SK-N-SH (cell line): Measurements from ENCODE around the gene SYNM. TPM values are rescaled to one million over a fixed set of nuclear protein-coding genes. Genes with fewer than 3 reads are reported as not detected.

Source experiments
- CTCF ChIA-PET: fragments of 300-600, 350-600 bp; formaldehyde crosslinking; extraction: SDS; loops from one replicate; lab custom pipeline; 2021; lab: Yijun Ruan, JAX
- POLR2A ChIA-PET: fragments of 350-600 bp; sonication (Branson Sonifier 250); formaldehyde crosslinking; extraction: SDS; loops from one replicate; lab custom pipeline; 2020; ENCODE audit warnings: antibody characterized with exemption, inconsistent platforms; lab: Yijun Ruan, JAX
- DNase-seq: peaks from one replicate; pipeline ENCODE4 v3.0.0; 2012
- H2AFZ ChIP-seq: fragments of 200-600 bp; sonication (generic); 2 replicates; pipeline ENCODE4 v1.8.1; 2016; ENCODE audit warnings: antibody characterized with exemption, mild to moderate bottlenecking, low read depth
- H3F3A ChIP-seq: fragments of 200-600 bp; sonication (generic); replicated peaks from 2 replicates; pipeline ENCODE3; 2016; ENCODE audit warnings: antibody characterized with exemption, mild to moderate bottlenecking; ENCODE audit not compliant: insufficient read depth
- H3K27ac ChIP-seq, 2 experiments: fragments of 200-500 bp in 1 of 2; fragments of 200-600 bp in 1 of 2; sonication (Bioruptor generic) in 1 of 2; sonication (generic), shearing (Covaris generic) in 1 of 2; 2 replicates each; pipeline versions ENCODE4 v1.5.1 to v1.6.1; 2014 to 2016; ENCODE audit warnings: low read depth in 2 of 2, inconsistent platforms in 1 of 2, low read length in 1 of 2, mild to moderate bottlenecking in 1 of 2, mixed read lengths in 1 of 2
- H3K27me3 ChIP-seq: fragments of 200-600 bp; sonication (generic), shearing (Covaris generic); 2 replicates; pipeline ENCODE4 v1.6.1; 2016; ENCODE audit warnings: mixed run types; ENCODE audit not compliant: insufficient read depth
- H3K36me3 ChIP-seq, 2 experiments: fragments of 200-500 bp in 1 of 2; fragments of 200-600 bp in 1 of 2; sonication (Bioruptor generic) in 1 of 2; sonication (generic) in 1 of 2; replicated peaks in 1 of 2; 2 replicates each; pipeline versions ENCODE3 to v1.5.1; 2014 to 2016; ENCODE audit warnings: low read length in 1 of 2, mild to moderate bottlenecking in 1 of 2; ENCODE audit not compliant: insufficient read depth in 2 of 2, control insufficient read depth in 1 of 2
- H3K4me1 ChIP-seq, 2 experiments: fragments of 200-500 bp in 1 of 2; fragments of 200-600 bp in 1 of 2; sonication (Bioruptor generic) in 1 of 2; sonication (generic), shearing (Covaris generic) in 1 of 2; 2 replicates each; pipeline versions ENCODE4 v1.5.1 to v1.6.1; 2014 to 2016; ENCODE audit warnings: low read depth in 1 of 2, low read length in 1 of 2, mixed run types in 1 of 2; ENCODE audit not compliant: insufficient read depth in 2 of 2, control insufficient read depth in 1 of 2
- H3K4me2 ChIP-seq: fragments of 200-600 bp; sonication (generic), shearing (Covaris generic); 2 replicates; pipeline ENCODE4 v1.6.1; 2017; ENCODE audit warnings: mixed run types
- H3K4me3 ChIP-seq, 2 experiments: fragments of 200-500 bp in 1 of 2; fragments of 200-600 bp in 1 of 2; sonication (Bioruptor generic) in 1 of 2; sonication (generic), shearing (Covaris generic) in 1 of 2; 2 replicates each; pipeline versions ENCODE4 v1.5.1 to v1.8.1; 2014 to 2016; ENCODE audit warnings: low read depth in 2 of 2, inconsistent platforms in 1 of 2, low read length in 1 of 2, mild to moderate bottlenecking in 1 of 2, mixed read lengths in 1 of 2, moderate library complexity in 1 of 2
- H3K79me2 ChIP-seq: fragments of 200-600 bp; sonication (generic); 2 replicates; pipeline ENCODE4 v1.8.1; 2017; ENCODE audit warnings: mild to moderate bottlenecking; ENCODE audit not compliant: insufficient read depth
- H3K9ac ChIP-seq: fragments of 200-600 bp; sonication (generic); 2 replicates; pipeline ENCODE4 v1.6.1; 2017; ENCODE audit warnings: mixed run types
- H3K9me2 ChIP-seq: fragments of 200-600 bp; sonication (generic); 2 replicates; pipeline ENCODE4 v1.6.1; 2017; ENCODE audit warnings: mixed run types
- H3K9me3 ChIP-seq: fragments of 200-600 bp; sonication (generic); 2 replicates; pipeline ENCODE4 v1.6.1; 2017; ENCODE audit warnings: mixed run types, mild to moderate bottlenecking, moderate library complexity
- H4K20me1 ChIP-seq: fragments of 200-600 bp; sonication (generic); 2 replicates; pipeline ENCODE4 v1.6.1; 2017; ENCODE audit warnings: mild to moderate bottlenecking, mixed run types; ENCODE audit not compliant: insufficient read depth
- CTCF ChIP-seq: fragments of 200-600 bp; sonication (generic); IDR thresholded peaks from 2 replicates; pipeline ENCODE4 v1.6.1; 2017; ENCODE audit warnings: antibody characterized with exemption, mild to moderate bottlenecking, moderate library complexity
- ELF1 ChIP-seq: IDR thresholded peaks from 2 replicates; pipeline ENCODE4 v1.4.0; 2012
- EP300 ChIP-seq, 2 experiments: IDR thresholded peaks; 2 replicates each; pipeline versions ENCODE4 v1.4.0 to v1.6.1; 2012; ENCODE audit warnings: borderline replicate concordance in 1 of 2, low read depth in 1 of 2, low read length in 1 of 2
- EZH2phosphoT487 ChIP-seq: fragments of 200-600 bp; sonication (generic); IDR thresholded peaks from 2 replicates; pipeline ENCODE4 v1.6.1; 2017; ENCODE audit warnings: low read depth, mixed run types, mild to moderate bottlenecking, antibody characterized with exemption, moderate library complexity, borderline replicate concordance
- FOSL2 ChIP-seq: IDR thresholded peaks from 2 replicates; pipeline ENCODE4 v1.4.0; 2012; ENCODE audit warnings: low read depth, mild to moderate bottlenecking, moderate library complexity, borderline replicate concordance
- FOXJ3 ChIP-seq: sonication (generic); formaldehyde crosslinking; IDR thresholded peaks from 2 replicates; pipeline ENCODE4 v1.5.1; 2020; ENCODE audit warnings: mild to moderate bottlenecking, missing genetic modification reagents
- IRF3 ChIP-seq: fragments of 150-350 bp; IDR thresholded peaks from 2 replicates; pipeline ENCODE4 v1.6.1; 2016; ENCODE audit warnings: mild to moderate bottlenecking, low read depth, low read length
- JUND ChIP-seq: IDR thresholded peaks from 2 replicates; pipeline ENCODE4 v1.4.0; 2012
- MAX ChIP-seq: IDR thresholded peaks from 2 replicates; pipeline ENCODE4 v1.4.0; 2012; ENCODE audit warnings: low read depth
- MEF2A ChIP-seq: IDR thresholded peaks from 2 replicates; pipeline ENCODE4 v1.4.0; 2012; ENCODE audit warnings: low read depth, borderline replicate concordance
- MXI1 ChIP-seq: IDR thresholded peaks from 2 replicates; pipeline ENCODE4 v1.6.1; 2012; ENCODE audit warnings: mild to moderate bottlenecking, low read depth, low read length, improper control_type of control experiment
- NRF1 ChIP-seq: IDR thresholded peaks from 2 replicates; pipeline ENCODE4 v1.6.1; 2012; ENCODE audit warnings: low read depth, mild to moderate bottlenecking, low read length
- POLR2AphosphoS5 ChIP-seq: IDR thresholded peaks from 2 replicates; pipeline ENCODE4 v1.6.1; 2012; ENCODE audit warnings: low read depth, low read length
- RAD21 ChIP-seq: IDR thresholded peaks from 2 replicates; pipeline ENCODE4 v1.6.1; 2012; ENCODE audit warnings: mild to moderate bottlenecking, low read length
- RCOR1 ChIP-seq: fragments of 150-350 bp; IDR thresholded peaks from 2 replicates; pipeline ENCODE4 v1.6.1; 2017; ENCODE audit warnings: antibody characterized with exemption, low read length
- RFX5 ChIP-seq: IDR thresholded peaks from 2 replicates; pipeline ENCODE4 v1.6.1; 2012; ENCODE audit warnings: mild to moderate bottlenecking, improper control_type of control experiment, low read length
- SMC3 ChIP-seq: IDR thresholded peaks from 2 replicates; pipeline ENCODE4 v1.6.1; 2012; ENCODE audit warnings: low read depth, low read length, improper control_type of control experiment
- TCF12 ChIP-seq: IDR thresholded peaks from 2 replicates; pipeline ENCODE4 v1.4.0; 2012
- TEAD4 ChIP-seq: IDR thresholded peaks from 2 replicates; pipeline ENCODE4 v1.4.0; 2012; ENCODE audit warnings: mild to moderate bottlenecking, borderline replicate concordance; ENCODE audit not compliant: insufficient read depth
- YY1 ChIP-seq: IDR thresholded peaks from 2 replicates; pipeline ENCODE4 v1.4.0; 2012; ENCODE audit warnings: low read depth, mild to moderate bottlenecking
- WGBS: methylation state at CpG from one replicate; pipeline ENCODE4 v1.1.6; 2017; ENCODE audit warnings: low lambda C conversion rate; 5-methylcytosine and 5-hydroxymethylcytosine counted together
- polyA plus RNA-seq, 3 experiments: library from polyadenylated mRNA; depleted of rRNA; stranded (reverse); fragments of >200 nt; gene quantifications; 2 replicates each; pipeline ENCODE4 v1.2.3, GENCODE V29; 2012

SYNM gene
- polyA plus RNA-seq, 1 of the 3 experiments (the other 2 are of a cell fraction) = 5.0 TPM

- POLR2A ChIA-PET = no interaction called here
- no peak overlapping the region for H3K4me3 ChIP-seq
- H3K9ac ChIP-seq = no peak overlapping the region
- H3F3A ChIP-seq = no peaks in the 10 kb centered on the region
- CTCF ChIA-PET = interaction anchor here (1.1 kb wide), 1 partner anchor 36 kb away, joined by 4 read pairs; no protein-coding TSS in a partner anchor
- H3K27me3 ChIP-seq = no peaks in the 10 kb centered on the region
- no peak overlapping the region for H2AFZ ChIP-seq
- H3K9me2 ChIP-seq = no peaks in the 10 kb centered on the region
- H3K4me1 ChIP-seq = peaks cover 7 to 11% of the 10 kb centered on the region in 2 experiments; a peak in 2 of 4 replicates
- H4K20me1 ChIP-seq = no peaks in the 10 kb centered on the region
- no peak overlapping the region for H3K4me2 ChIP-seq
- no peak for DNase-seq
- TF ChIP-seq NRF1 = no peak
- no peak for TF ChIP-seq RFX5
- TF ChIP-seq CTCF = no peak
- TF ChIP-seq JUND = no peak
- no peak for TF ChIP-seq POLR2AphosphoS5
- no peak for TF ChIP-seq ELF1
- no peak for TF ChIP-seq MEF2A
- TF ChIP-seq MXI1 = no peak
- TF ChIP-seq EZH2phosphoT487 = no peak
- no peak for TF ChIP-seq YY1
- no peak for TF ChIP-seq RCOR1
- no peak for TF ChIP-seq RAD21
- TF ChIP-seq TEAD4 = no peak
- TF ChIP-seq FOXJ3 (CRISPR knock-in tag) = no peak
- 94% methylated on average over 9 of the region's 13 CpGs for WGBS
- H3K9me3 ChIP-seq = no peaks in the 10 kb centered on the region
- no peaks in the 10 kb centered on the region for H3K79me2 ChIP-seq
- H3K27ac ChIP-seq = no peak overlapping the region
- peaks cover 5 to 16% of the 10 kb centered on the region in 2 experiments for H3K36me3 ChIP-seq
Measured at GRCh38 chr15:99137111-99137546, 32.2 kb downstream of the SYNM start.

GRCh38 chr15:99137877-99138276, 33.0 kb downstream of the SYNM start:
- no peak overlapping the region for H3K4me3 ChIP-seq
- no peaks in the 10 kb centered on the region for H3K9me3 ChIP-seq
- no peaks in the 10 kb centered on the region for H3K27me3 ChIP-seq
- no peak overlapping the region for H3K4me2 ChIP-seq
- H3K27ac ChIP-seq = no peak overlapping the region
- ChIA-PET CTCF (no interaction called here), POLR2A (no interaction called here)
- no peak for TF ChIP-seq YY1
- no peak for TF ChIP-seq EZH2phosphoT487
- TF ChIP-seq RCOR1 = no peak
- no peak for TF ChIP-seq NRF1
- TF ChIP-seq MAX = no peak
- no peak for TF ChIP-seq ELF1
- TF ChIP-seq IRF3 = no peak
- TF ChIP-seq FOSL2 = no peak
- TF ChIP-seq EP300 (IDR thresholded peaks at IDR 0.05; ENCODE audit: borderline replicate concordance in 1 of 2, low read depth in 1 of 2, low read length in 1 of 2) = no peak
- no peak for TF ChIP-seq MXI1
- TF ChIP-seq TEAD4 = no peak
- no peak for TF ChIP-seq TCF12
- no peak for TF ChIP-seq MEF2A
- no peak for TF ChIP-seq SMC3
- no peak for DNase-seq
- no peaks in the 10 kb centered on the region for H3K9me2 ChIP-seq
- H3K79me2 ChIP-seq = no peaks in the 10 kb centered on the region
- peaks cover 4 to 7% of the 10 kb centered on the region in 2 experiments; a peak in 2 of 4 replicates for H3K4me1 ChIP-seq
- no peaks in the 10 kb centered on the region for H4K20me1 ChIP-seq
- H3K9ac ChIP-seq = no peak overlapping the region
- H3K36me3 ChIP-seq = peaks cover 2 to 9% of the 10 kb centered on the region in 2 experiments
- H3F3A ChIP-seq = no peaks in the 10 kb centered on the region
- WGBS = 83% methylated on average over 2 of the region's 5 CpGs
- H2AFZ ChIP-seq = no peak overlapping the region
